Stimulated activated CD8-positive, alpha-beta memory T cell treated with anti-CD3 and anti-CD28 coated beads, Interleukin-12 subunit alpha, Interleukin-12 subunit beta, amount 100 ng/mL, for 1 hour (primary cell): ENCODE results near the gene ITGA7.

Experiments used
- DNase-seq: peaks from one replicate; pipeline ENCODE4 v3.0.0-alpha.2; 2020; ENCODE audit warnings: low read depth

Gene ITGA7

GRCh38 chr12:55718624-55719275, 11.0 kb upstream of the ITGA7 start:
- DNase-seq: no peak

DNA sequence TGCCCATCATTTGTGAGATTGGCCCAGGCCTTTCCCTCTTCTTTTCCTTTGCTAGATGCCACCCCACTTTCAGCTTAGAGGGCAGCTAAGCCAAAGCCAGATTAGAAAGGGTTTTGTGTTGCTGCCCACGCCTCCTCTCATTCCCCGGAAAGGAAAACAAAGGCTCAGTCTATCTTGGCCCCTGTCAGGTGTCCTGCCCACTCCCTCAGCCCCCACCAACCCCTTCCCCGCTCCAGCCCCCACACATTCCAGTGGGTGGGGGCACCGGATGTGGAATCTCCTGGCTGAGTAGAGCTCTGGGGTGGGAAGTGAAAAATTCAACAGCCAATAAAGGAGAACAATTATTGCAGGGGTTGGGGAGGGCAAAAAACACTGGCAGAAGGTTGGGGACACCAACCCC, 10.3 kb upstream of the ITGA7 start:
- DNase-seq: no peak

DNA sequence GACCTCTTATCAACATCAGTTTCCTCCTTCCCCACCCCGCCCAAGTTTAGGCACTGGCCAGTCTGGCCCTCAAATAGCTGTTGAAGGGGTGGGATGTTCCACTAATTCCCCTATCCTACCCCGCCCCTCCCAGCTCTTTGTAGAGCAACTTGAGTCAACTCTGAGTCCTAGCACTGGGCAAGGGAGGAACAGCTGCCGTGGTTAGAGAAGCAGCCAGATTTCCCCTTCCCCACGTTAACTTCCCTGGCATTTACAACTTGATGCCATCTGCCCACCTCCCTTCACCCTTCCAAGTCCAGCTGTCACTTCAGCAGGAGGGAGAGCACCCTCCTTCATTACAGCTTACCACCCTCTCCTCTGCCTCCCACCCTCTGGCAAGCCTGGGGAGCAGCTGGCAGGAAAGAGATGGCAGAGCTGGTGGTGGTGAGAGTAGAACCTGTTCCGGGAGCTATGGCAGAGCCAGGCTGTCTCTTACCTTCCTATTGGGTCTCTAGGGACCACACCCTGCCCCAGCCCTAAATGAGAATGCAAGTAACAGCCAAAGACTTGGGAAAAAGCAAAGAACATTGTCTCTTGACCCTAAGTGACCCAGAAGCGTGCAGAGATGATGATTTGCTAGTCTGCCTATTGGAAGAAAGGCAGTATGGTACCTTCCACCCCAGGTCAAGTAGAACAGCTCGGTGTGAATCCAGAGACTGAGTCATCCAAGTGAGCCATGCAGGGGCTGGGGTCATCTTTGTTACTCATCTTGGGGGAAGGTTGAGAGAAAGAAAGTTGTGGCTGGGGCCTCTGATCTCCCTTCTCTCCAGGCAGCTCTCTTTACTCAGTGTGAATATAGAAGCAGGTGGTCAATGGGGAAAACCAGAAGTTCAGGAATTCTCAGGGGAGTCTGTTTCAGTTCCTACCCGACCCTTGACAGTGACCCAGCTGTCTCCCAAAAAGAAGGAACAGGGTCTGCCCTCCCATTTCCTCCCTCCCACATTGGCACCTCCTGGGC, 9.6 kb upstream of the ITGA7 start:
- DNase-seq: no peak

DNA sequence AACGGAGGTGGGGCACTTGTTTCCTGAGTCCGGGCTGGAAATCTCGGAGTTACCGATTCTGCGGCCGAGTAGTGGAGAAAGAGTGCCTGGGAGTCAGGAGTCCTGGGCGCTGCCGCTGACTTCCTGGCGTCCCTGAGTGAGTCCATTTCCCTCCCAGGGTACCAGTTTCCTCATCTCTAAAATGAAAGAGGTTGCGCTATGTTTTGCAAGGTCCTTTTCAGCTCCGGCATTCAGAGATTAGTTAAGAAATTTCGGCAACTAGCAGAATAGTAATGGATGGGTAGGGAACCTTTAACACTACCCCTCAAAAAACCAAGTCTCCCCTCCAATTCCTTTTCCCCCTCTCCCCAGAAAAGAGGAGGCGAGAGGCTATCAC, 8.9 kb upstream of the ITGA7 start:
- DNase-seq: no peak

- peak; percentile 84 for DNase-seq
These were observed 8.3 kb upstream of the ITGA7 start, which contains the start of gene BLOC1S1 for GRCh38 chr12:55715833-55716581. Gene BLOC1S1, plus strand, starts transcription at chr12:55716046. Its CDS starts 6 bp downstream, at chr12:55716052.

DNA sequence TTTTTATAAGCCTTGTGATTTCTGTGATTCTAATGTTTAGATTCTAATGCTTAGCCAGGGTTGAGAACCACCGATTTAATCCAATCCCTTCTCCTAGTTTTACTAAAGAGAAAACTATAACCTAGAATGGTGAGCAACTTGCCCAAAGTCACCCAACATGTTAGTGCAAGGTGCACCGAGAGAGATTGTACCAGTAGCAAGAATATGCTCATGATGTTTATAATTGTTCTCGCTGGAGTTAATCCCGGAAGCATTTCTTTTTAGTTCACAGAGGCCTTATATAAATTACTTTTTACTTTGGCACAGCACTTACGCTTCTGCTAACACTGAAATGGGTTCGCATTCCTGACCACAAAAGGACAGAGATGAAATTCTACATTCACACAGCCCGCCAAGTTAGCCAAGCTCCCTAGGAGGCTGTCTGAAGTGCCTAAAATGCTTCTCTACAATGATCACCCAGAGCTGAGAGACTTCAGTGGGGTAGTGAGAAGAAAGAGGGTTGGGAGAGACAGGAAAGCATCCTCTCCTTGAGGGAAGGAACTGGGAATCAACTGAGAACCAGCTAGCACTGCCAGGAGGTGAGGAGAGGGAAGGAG, 7.6 kb upstream of the ITGA7 start:
- DNase-seq: no peak

GRCh38 chr12:55713721-55714120, 6.0 kb upstream of the ITGA7 start:
- DNase-seq: no peak

GRCh38 chr12:55712700-55713415, 5.2 kb upstream of the ITGA7 start:
- no peak for DNase-seq

GRCh38 chr12:55711786-55712553, 4.3 kb upstream of the ITGA7 start:
- DNase-seq: no peak

DNA sequence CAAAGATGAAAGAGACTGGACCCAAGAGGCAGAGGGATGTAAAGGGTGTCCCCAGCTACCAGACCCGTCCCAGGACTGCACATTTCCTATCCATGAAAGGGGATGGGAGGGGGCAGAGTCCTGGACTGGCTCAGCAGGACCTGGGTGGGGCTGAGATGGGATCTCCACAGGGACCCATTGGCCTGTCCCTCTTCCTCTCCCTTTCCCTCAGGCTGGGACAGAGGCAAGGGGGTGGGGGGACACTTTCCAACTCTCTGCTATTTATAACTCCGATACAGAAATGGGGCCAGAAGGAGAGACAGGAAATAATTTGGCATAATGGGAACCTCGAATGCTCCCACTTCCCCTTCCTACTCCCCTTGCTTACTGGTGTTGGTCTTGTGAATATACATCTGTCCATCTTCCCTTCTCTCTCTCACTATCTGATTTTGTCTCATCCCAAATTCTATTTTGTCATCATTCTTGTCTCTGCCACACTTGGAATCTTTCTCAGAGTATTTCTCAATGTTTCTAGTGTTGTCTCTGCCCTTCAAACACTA, 1.1 kb upstream of the ITGA7 start:
- DNase-seq: no peak

DNA sequence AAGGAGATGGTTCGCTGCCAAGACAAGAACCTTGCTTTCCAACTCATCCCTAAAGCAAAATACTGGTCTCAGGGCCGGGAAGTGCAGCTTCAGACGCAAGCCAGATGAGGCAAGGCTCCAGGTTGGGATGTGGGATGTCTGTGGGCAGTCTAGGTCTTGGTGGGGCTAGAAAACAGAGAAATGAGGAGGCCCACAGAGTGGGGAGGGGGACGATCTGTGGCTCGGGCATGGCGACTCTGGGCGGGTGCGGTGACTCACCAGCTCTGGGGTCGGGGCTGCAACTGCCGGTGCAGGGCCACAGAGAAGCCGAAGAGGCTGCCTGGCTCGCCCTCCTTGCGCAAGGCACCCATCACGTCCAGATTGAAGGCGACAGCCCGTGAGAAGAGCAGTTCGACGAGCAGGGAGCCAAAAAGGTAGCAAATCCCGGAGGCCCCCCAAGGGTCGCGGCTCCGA, 459 bp downstream of the ITGA7 start:
- no peak for DNase-seq

DNA sequence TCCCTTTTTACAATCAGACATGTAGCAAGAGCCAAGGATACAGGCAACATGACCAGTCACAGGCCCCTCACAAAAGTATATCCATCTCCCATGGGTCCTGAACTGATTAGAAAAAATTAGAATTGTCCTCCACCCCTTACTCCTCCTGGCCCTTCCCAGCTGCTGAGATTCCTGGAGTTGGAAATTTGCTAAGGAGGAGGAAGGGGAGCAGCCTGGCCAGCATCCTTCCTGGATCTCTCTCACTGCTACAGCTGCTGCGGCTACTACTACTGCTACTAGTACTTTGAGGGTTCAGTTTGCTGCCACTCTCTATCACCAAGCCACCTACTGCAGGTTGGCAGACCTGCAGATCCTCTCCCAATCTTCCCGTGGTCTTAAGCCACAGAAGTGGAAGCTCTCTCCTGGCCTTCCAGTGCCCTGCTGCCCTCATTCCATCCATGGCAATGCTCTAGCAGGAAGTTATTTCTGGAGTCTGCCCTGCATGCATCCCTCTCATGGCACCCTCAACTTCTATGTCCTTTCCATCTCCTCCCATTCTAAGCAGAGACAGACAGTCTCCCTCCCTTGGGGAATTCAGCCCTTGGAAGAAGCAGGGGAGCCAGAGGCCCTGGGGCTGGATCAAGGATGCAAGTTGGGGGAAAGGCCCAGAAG, 1.0 kb downstream of the ITGA7 start:
- no peak for DNase-seq

DNA sequence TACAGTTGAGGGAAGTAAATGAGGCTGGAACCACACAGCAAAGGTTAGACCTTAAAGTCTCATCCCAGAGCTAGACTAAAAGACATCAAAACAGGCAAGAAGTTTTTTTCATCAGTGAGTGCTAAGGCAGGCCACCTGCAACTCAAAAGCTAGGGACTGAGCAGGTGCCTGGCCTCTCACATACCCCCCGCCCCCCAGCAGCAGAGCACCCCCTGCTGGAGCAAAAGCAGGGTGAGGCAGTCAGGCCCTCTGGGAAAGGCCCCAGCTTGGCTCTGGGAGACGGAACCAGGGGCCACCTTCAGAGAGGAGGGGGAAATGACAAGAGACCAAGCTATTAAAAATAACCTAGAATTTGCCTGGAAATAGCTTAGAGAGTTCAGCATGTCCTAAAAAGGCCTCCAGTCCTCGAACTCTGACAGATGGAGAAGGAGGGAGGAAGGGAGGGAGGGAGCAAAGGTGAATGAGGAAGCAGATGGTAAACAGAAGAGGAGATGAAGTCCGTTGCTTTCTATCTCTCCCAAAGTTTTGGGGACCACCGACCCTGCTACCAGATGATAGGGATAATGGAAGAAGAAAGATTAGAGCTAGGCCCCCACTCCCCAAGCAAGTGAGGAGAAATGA, 1.8 kb downstream of the ITGA7 start:
- DNase-seq: no peak

- no peak for DNase-seq
These were observed 2.6 kb downstream of the ITGA7 start for GRCh38 chr12:55704824-55705718.

- DNase-seq: no peak
These were observed 3.6 kb downstream of the ITGA7 start for GRCh38 chr12:55703901-55704761.

DNA sequence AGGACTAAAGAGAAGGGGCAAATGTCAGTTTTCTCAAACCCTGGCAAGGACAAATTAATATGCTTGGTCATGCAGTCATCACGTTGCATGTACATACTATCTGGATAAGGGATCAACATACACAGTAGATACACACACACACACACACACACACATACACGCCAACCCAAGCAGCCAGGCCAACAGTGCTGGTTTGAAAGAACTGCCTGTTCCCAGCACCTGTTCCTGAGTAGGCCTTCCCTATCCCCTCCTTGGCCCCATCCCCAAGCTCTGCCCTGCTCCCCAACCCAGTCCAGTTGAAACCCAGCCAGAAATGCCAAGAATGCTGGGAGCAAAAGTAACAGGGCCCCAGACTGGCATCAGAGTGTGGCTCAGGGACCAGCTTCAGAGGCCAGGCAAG, 4.4 kb downstream of the ITGA7 start:
- no peak for DNase-seq

DNA sequence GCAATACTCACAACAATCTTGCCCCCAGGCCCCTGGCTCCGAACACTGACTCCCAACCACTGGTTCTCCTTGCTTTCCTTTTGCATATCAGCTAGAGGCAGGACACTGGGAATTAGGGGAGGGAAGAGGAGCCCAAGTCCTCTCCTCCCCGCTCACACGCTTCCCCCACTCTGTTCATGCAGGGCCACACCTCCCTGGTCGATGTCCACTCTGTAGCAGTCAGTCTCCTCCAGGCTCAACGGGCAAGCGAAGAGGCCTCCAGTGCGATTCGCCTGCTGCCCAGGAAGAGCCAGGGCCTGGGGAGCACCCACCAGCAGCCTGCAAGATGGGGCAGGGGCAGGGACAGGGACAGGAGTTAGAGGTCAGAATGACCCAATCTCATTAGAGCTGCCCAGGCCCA, 4.8 kb downstream of the ITGA7 start:
- DNase-seq: no peak
